GM21526 (cell line): ENCODE measurements around the gene DPYD.

ENCODE experiments used
- ATAC-seq: cut with Tn5 transposase; IDR thresholded peaks from one replicate; pipeline ENCODE4 v1.9.1; 2021; ENCODE audit warnings: moderate library complexity; ENCODE audit not compliant: unreplicated experiment, low FRiP score

DPYD gene

DNA sequence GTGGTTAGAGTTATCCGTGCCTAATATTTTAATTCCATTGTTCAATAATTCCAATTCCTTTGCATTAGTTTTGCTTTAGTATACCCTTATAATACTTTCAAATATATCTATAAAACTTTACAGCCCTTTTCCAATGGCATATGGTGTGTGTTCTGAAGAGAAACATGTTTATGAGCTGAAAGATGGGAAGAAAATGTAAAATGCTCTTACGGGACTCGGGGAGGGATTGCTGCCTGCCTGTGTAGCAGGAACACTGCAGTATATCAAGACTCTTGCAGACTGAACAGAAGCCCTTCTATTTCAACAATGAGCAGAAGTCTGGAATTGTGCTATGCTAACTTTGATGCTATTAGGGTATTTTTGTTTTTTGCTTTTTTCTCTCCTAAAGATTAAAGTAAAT, 792.4 kb downstream of the DPYD start:
- no peak for ATAC-seq

DNA sequence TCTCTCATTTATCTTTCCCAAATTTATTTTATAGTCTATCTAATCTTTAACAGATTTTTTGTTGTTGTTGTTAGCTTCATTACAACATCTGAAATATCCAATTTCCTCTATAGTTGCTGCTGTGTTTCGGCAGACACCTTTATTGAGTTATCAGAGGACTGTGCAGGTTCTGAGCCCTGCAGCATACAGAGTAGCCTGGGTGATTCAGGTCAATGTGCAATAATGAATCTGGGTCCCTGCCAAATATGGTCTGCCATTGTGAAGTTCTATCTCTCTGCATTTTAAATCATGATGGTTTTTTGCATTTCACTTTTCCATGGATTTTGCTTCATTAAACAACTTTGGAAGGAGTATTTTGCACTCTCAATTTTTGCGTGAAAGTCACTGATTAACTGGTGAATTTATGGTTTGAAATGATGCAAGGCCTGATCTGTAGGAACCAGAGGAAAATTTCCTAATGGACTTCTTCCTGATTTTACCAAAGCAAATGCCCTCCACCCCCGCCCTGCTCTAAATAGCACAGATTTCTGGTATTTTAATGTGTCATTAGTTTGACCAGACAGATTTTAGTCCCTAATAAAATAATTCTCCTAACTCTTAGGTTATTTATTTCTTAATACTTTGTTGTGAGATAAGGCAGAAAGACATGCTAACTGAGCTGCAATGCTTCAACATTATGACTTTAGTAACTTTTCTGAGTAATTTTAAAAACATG, 797.0 kb downstream of the DPYD start:
- no peak for ATAC-seq

DNA sequence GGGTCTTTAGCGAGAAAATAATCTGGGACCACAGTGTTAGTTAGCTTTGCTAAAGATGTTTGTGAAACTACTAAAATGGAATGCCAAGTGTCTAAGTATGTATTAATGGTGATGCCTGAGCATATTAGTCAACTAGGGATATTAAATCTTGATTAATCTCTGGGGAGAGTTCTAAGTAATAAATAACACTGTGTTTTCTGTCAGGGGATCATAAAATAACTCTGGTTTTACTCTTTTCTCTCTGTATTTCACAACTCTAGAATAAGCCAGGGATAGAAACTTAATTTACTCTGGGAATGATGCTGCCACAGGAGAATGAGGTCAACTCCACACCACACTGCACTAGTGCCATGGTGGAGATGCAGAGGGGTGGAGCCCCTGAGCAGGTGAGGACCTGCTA, 800.0 kb downstream of the DPYD start:
- no peak for ATAC-seq

DNA sequence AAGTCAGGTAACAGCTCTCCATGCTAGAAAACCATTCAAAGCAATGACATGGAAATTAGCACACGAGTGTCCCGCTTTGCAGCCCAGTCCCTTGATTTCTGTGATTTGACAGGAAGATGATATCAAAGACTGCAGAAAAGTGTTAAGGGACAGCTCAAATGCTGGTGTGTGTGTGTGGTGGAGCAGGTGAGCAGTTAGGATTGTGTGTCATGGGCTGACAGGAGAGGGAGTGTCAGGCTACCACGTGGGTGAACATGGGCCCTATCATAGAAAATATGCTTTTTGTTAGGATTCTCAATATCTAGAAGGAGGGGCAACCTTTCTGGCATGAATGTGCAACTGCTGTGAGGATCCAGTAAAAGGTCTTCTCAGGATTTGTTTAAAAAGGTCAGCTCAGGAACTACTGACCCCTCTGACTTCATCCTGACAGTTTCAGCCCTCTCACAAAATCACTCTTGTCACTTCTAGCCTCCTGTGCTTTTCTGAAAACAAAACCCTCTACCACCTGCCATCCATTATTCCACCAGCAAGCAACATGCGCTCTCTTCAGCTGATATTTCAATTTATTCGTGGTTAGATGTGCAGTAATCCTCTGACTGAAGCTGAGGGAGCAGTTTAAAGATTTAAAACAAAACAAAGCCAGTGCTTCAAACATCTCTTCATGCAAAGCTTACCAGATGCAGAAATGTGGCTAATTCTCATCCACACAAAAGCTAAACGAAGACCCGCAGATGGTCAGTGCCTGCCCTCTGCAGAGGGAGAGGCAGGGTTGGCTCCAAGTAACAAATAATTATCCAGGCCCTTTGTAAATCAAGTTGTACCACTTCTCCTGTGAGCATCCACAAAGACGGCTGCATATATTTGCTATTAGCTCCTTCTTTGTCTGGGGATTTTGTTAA, 801.3 kb downstream of the DPYD start:
- ATAC-seq: no peak

DNA sequence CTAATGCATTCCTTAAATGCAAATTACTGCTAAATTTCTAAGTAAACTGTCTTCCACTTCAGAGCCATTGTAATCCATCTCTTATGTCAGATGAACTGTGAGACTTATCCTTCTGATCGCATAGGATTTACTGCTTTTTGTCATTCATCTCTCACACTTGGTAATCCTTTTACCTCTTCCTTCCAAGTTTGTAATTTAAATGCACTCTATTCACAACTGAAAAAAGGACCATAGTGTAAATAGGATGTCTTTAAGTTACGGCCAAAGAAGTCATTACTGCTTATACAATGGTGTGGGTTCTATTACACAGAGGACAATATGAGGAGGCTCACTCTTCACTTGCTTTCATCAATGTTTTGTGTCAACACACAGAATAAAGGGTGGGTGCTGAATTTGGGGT, 806.0 kb downstream of the DPYD start:
- no peak for ATAC-seq

DNA sequence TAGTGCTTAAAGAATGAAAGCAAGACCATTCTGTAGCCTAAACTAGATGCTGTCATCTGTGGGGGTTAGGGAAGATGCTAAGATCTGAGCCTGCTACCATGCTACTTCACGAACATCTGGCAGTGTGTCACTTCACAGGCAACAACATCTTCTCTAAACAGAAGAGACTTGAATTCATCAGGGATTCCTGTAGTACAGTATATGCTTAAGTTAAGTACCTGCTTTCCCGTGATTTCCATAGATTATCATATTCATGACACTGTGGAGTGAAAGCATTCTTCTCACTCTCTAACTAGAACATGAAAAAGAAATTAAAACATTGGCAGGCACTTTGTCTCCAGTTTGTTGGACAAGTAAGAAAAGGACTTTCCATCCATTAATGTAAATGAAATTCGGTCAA, 808.4 kb downstream of the DPYD start:
- ATAC-seq: no peak

DNA sequence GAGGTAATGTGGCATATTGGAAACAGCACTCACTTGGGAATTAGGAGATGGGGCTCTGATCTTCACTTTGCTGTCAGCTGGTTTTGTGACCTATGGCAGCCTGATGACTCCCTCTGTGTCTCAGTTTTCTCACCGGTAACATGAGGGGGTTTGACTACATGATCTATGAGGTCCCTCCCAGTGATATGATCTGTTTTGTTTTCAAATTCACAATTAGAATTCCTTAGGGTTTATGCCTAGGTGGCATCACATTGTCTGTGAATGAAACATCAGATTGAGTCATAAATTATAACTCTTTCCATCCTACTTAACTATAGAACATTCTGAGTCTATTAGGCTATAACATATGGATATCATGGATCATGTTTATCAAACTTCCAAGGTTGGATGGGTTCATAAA, 812.7 kb downstream of the DPYD start:
- ATAC-seq: no peak

DNA sequence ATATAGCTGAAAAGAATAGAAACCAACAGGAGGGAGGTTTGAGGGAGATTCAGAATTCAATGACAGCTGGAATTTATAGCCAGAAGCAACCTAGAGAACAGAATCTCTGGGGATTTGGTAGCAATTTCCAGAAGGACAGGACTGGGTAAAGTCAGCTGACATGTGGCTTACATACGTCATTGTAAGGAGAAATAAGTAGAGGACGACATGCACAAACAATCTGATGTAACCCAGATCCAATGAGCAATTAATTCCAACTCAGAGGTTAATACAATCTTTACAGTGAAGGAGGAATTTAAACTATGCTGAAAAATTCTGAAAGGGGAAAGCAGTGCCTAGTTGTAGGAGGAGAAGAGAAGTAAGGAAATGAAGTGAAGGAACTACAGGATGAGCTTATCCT, 815.3 kb downstream of the DPYD start:
- no peak for ATAC-seq

DNA sequence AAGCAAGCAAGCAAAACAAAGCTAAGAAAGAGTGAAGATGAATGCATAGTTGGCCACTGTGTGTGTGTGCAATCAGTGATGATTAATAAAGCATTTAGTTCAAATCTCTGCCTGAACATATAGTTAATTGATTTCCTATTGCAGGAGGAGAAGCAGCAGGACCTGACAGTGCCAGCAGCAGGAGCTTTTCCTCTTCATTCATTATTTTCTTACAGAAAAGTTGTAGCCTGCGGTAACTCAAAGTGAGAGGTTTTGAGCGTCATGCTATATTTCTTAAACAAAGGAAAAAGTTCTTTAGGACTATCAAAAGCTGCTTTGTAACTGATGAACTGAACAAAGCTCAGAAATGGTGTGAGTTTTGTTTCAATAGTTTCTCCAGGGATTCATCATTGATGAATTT, 819.3 kb downstream of the DPYD start:
- ATAC-seq: no peak

DNA sequence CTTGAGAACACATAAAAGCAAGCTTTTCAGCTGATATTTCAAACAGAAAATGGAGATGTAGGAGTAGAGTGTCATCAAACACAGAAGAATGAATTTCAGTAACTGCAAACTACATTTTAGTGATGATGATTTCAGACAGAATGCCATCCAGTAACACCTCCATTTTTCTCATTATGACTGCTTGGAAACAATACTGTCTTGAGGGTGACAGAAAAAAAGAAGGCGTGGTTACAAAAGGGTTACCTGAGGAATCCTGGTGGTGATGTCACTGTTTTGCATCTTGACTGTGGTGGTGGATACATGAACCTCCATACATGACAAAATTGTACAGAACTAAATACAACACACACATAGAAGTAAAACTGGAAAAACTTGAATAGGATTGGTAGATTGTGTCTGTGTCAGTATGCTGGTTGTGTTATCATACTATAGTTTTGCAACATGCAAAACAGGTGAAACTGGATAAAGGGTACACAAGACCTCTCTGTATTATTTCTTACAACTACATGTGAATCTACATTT, 823.4 kb downstream of the DPYD start:
- ATAC-seq: no peak

DNA sequence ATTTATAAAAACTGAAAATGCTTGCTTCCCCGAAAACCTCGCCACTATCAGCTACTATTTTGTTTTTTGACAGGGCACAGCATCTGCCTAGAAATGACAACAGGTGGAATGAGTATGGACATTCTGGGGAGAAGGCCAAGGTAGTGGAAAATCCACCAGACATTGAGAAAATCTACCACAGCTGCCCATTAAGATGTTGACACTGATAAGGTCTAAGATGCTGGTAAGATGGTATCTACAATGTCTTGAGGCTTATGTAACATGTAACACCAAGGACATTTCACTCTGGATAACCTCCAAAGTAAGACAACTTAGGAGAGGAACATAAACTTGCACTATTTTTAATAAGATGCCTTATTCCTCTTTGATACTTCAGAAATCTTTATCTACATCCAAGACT, 825.1 kb downstream of the DPYD start:
- no peak for ATAC-seq

DNA sequence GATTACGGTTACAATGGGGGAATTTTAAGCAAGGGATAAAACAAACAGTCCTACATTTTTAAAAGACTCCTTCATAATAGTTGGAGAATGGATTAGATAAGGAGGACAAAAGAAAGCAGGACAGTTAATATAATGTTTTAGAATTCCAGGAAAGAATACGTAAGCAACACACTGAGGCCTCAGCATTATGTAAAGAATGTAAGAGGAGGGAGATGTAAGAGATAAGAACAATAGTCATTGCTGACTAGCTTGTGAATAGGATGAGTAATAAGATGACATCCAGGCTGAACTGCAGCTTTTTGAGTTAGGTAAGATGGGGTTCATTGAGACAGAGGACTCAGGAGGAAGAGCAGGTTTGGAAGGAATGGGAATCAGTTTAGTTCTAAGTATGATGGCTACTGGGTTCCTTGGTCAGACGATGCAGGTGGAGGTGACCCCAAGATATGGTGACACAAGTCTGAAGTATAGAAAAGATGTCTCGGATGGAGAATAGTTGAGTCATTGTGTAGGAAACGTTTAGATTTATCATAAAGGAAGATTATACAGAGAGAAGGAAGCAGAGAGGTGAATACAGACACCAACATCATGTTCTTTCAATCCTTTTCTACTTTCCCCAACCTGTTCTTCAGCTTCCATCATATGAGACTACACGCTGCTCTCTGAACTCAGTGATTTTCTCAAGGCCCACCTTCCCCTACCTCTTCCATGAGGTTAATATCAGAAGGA, 826.4 kb downstream of the DPYD start:
- ATAC-seq: no peak

DNA sequence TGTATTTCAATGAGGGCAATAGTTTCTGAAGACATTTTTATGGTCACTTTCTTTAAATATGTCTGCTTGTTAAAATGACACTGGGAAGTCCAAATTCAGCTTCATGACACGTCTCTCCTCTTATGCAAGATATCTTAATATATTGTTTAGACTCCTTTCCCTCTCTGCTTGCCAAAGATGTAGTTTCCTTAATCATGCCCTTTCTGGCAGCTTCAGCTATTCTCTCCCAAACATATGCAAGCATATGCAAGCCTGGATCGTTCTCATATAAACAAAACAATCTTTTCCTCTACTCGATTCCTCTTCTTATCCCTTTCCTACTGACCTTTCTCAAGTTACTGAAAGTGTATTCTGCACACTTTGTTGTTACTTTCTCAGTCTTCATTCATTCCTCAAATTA, 827.1 kb downstream of the DPYD start:
- no peak for ATAC-seq

DNA sequence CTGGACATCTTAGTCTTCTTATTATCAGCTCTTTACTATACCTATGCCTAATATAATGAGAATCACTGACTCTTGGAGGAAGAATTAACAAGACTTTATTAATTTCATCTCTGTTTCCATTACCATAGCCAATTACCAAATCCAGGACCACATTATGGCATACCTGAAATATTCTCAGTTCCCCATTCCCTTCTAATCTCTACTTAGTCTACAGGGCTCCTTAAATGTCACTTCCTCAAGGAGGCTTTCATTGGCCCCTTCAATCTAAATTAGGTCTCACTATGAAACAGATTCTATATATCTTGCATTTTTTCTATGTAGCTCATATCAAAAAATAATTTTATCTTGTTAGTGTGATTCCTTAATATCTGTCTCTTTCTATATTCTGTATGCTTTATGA, 828.0 kb downstream of the DPYD start:
- ATAC-seq: no peak

DNA sequence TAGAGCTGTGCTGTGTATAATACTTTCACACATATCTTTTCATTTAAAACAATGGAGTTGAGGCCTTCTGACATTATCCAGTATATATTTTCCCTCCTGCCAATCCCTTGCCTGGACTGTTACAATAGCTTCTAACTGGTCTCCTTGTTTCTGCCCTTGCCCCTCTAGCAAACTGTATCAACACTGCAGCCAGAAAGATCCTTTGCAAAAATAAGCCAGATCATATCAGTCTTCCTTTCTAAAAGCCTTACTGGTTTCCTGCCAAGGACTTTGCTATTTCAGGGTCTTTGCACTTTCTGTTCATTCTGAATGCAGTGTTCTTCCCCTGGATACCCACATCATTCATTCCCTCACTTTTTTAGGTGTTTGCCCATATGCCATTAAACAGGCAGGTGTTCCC, 829.2 kb downstream of the DPYD start:
- no peak for ATAC-seq

DNA sequence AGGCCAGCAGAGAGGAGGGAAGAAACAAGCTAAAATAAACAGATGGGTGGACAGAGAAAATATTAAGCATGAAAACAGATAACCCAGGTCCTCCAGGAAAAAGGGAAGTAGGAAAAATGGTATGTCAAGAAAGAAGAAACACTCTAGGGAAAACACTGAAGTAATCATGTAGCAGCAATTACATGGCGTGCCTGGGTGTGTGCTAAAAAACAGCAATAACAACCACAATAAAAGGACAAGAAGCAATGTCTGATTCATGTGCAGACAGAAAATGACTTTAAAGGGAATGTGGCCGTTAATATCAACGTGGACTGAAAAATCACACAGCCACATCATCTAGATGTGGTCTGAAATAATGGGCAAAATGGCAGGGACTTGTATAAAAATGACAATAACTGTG, 829.6 kb downstream of the DPYD start:
- ATAC-seq: no peak

DNA sequence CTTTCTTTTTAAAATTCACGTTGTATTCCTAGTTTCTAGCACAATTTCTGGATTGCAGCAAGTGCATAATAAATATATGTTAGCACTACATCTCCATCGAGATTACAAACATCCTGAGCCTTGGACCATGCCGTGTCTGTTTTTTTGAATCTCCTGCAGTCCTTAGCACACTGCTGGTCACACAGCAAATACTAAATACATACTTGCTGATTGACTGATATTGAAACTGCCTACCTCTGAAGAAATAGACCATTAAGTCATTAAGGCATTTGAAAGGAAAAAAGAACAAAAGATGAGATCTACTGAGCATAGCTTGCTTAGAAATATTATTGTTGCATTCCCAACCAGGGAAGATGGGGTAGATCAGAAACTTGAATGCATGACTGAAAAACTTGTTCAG, 830.1 kb downstream of the DPYD start:
- no peak for ATAC-seq

DNA sequence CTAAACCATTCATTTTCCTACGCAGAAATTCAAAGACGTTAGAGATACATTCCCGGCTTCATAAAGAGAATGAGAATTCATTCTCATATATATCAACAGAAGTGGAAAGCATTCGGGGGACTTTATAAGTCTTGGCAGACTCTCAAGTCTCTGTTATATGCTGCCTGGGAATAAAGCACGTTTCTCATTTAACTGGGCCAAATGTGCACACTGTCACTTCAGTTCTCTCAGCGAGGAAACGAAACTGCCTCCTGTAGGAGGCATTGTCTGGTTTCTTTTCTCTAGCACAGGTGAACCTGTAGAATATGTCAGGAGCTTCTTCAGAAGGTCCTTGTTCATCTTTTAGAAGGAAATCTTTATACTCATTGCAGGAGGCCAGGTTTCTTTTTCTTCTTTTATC, 831.7 kb downstream of the DPYD start:
- ATAC-seq: no peak

DNA sequence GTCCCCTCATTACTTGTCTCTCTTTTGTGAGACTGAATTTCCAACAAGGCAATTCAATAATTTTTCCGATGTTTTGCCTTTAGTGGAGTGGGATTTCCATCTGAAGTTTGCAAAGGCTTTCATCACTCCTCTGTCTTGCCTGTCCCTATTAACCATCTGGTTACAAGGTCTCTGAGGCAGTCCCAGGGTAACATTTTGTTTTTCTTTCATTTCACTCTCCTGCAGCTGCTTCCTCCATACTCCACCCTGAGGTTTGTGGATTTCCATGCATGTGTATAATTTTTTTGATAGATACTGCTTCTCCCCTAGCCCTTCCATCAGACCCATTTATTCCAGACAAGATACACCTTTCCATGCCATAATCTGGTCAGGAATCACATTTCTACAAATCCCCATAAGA, 832.4 kb downstream of the DPYD start:
- ATAC-seq: no peak

DNA sequence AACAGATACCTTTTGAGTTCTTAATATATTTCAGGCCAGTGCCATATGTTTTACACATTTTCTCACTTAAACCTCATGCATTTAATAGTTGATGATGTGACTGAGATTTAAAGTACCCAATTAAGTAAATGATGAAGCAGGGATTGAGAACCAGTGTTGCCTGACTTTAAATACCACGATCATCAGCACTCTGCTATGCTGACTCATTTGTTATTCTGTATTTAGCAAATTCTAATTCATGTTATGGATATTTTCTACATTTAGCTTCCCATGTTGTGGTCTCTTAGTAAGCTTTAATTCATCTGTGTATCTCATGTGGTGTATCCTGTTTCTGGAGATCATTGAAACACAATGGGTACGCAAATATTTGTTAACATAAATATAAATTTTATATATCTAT, 836.3 kb downstream of the DPYD start:
- ATAC-seq: no peak

DNA sequence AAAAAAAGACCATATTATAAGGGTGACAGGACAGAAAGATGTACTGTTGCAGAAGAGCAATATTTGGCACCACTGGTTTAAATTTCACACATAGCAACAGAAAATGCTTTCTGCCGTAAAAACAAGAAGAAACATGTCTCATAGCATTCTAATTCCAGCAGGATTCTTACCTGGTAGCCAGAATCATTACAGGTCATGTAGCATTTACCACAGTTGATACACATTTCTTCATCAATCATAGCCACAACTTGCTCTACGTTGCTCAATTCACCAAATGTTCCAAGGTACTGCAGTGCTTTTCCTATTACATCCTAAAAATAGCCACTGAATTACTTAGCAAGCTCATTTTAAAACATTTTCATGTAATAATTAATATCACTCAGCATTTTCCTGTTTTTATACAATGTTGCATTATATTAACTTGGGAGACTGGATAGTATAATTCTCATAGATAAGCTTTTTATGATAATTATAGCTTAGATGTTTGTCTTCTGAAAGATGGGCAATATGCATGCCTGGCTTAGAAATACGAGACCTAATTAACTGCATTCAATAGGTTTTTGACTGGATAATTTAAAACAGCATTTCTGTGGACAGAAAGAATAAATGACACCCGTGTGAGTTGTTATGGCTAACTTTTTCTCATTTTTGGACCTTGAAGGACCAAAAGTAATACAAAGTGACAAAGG, 838.5 kb downstream of the DPYD start:
- no peak for ATAC-seq
